Activated CD8-positive, alpha-beta memory T cell treated with anti-CD3 and anti-CD28 coated beads for 48 hours (primary cell): ENCODE data around the gene CHDH.

Experiments
- DNase-seq, 3 experiments: peaks; one replicate each; pipeline ENCODE4 v3.0.0-alpha.2; 2020; ENCODE audit warnings: low read depth in 2 of 3, low spot score in 2 of 3

The CHDH gene

GRCh38 chr3:53792866-53793265, 53.4 kb downstream of the CHDH start:
- DNase-seq: no peak

- no peak for DNase-seq
Observed at GRCh38 chr3:53791317-53791716, 54.9 kb downstream of the CHDH start.

- no peak for DNase-seq
Observed at GRCh38 chr3:53790470-53790869, 55.7 kb downstream of the CHDH start.

- DNase-seq: no peak
Observed at GRCh38 chr3:53789459-53789858, 56.8 kb downstream of the CHDH start.

- DNase-seq: no peak
Observed at GRCh38 chr3:53788038-53788437, 58.2 kb downstream of the CHDH start.

GRCh38 chr3:53787016-53787415, 59.2 kb downstream of the CHDH start:
- DNase-seq: no peak

- DNase-seq: no peak
Observed at GRCh38 chr3:53780806-53781205, 65.4 kb downstream of the CHDH start.

- DNase-seq: no peak
Observed at GRCh38 chr3:53780171-53780570, 66.0 kb downstream of the CHDH start.

- no peak for DNase-seq
Observed at GRCh38 chr3:53778153-53778552, 68.1 kb downstream of the CHDH start.

- DNase-seq: no peak
Observed at GRCh38 chr3:53777468-53777867, 68.8 kb downstream of the CHDH start.

- DNase-seq: no peak
Observed at GRCh38 chr3:53776494-53777101, 69.6 kb downstream of the CHDH start.

GRCh38 chr3:53775834-53776251, 70.4 kb downstream of the CHDH start:
- no peak for DNase-seq

- no peak for DNase-seq
Observed at GRCh38 chr3:53775018-53775417, 71.2 kb downstream of the CHDH start.

- DNase-seq: no peak
Observed at GRCh38 chr3:53774414-53774813, 71.8 kb downstream of the CHDH start.

- DNase-seq: no peak
Observed at GRCh38 chr3:53773611-53774368, 72.4 kb downstream of the CHDH start.

- no peak for DNase-seq
Observed at GRCh38 chr3:53773021-53773436, 73.2 kb downstream of the CHDH start.

- DNase-seq: no peak
Observed at GRCh38 chr3:53772562-53772961, 73.7 kb downstream of the CHDH start.

GRCh38 chr3:53768478-53769459, 77.5 kb downstream of the CHDH start:
- DNase-seq: no peak

- no peak for DNase-seq
Observed at GRCh38 chr3:53766706-53767105, 79.5 kb downstream of the CHDH start.

GRCh38 chr3:53765753-53766152, 80.5 kb downstream of the CHDH start:
- DNase-seq: no peak

- no peak for DNase-seq
Observed at GRCh38 chr3:53764026-53764775, 82.0 kb downstream of the CHDH start.
